Mesenchymal stem cell (in vitro differentiated cells and primary cell): ENCODE results near the gene MUCL3.
A peak's percentile ranks its signal among the peaks of the same experiment; 100 is the strongest.
"Not testable (repeated sequence)": the region's sequence is repeated elsewhere in the genome, so short reads cannot be mapped to it uniquely, and the experiment has no call there.

Source experiments
- DNase-seq: peaks from one replicate; pipeline ENCODE4 v3.0.0-alpha.2; 2013
- H2AFZ ChIP-seq: one replicate; pipeline ENCODE4 v1.6.1; 2013; ENCODE audit warnings: low read depth, mild to moderate bottlenecking, control low read depth, inconsistent platforms, low read length, moderate library complexity
- H2AK5ac ChIP-seq: 2 replicates; pipeline ENCODE4 v1.6.1; 2013; ENCODE audit warnings: low read length, moderate library complexity, mild to moderate bottlenecking, inconsistent platforms; ENCODE audit not compliant: severe bottlenecking
- H2BK120ac ChIP-seq: one replicate; pipeline ENCODE4 v1.6.1; 2013; ENCODE audit warnings: low read depth, mild to moderate bottlenecking, inconsistent platforms, low read length, moderate library complexity
- H2BK12ac ChIP-seq, 2 experiments: one replicate each; pipeline ENCODE4 v1.6.1; 2013; ENCODE audit warnings: inconsistent platforms in 2 of 2, low read length in 2 of 2, mild to moderate bottlenecking in 2 of 2, moderate library complexity in 2 of 2, control low read depth in 1 of 2
- H2BK15ac ChIP-seq: one replicate; pipeline ENCODE4 v1.6.1; 2013; ENCODE audit warnings: mild to moderate bottlenecking, low read depth, inconsistent platforms; ENCODE audit not compliant: poor library complexity, severe bottlenecking
- H2BK5ac ChIP-seq: 2 replicates; pipeline ENCODE4 v1.6.1; 2013; ENCODE audit warnings: low read depth, mild to moderate bottlenecking, low read length, control low read depth, inconsistent platforms; ENCODE audit not compliant: poor library complexity, severe bottlenecking
- H3K14ac ChIP-seq, 2 experiments: one replicate each; pipeline ENCODE4 v1.6.1; 2013; ENCODE audit warnings: inconsistent platforms in 2 of 2, low read length in 2 of 2, control low read depth in 1 of 2, mild to moderate bottlenecking in 1 of 2, moderate library complexity in 1 of 2
- H3K18ac ChIP-seq, 2 experiments: one replicate each; pipeline ENCODE4 v1.6.1; 2013; ENCODE audit warnings: inconsistent platforms in 2 of 2, low read length in 2 of 2, control low read depth in 1 of 2, low read depth in 1 of 2, mild to moderate bottlenecking in 1 of 2
- H3K23ac ChIP-seq, 2 experiments: one replicate each; pipeline ENCODE4 v1.6.1; 2013; ENCODE audit warnings: inconsistent platforms in 2 of 2, low read length in 2 of 2, mild to moderate bottlenecking in 2 of 2, moderate library complexity in 2 of 2, control low read depth in 1 of 2
- H3K27ac ChIP-seq: 2 replicates; pipeline ENCODE4 v1.5.1; 2013; ENCODE audit warnings: mild to moderate bottlenecking, moderate library complexity, low read length, control low read depth, inconsistent platforms; ENCODE audit not compliant: poor library complexity, severe bottlenecking
- H3K27me3 ChIP-seq, 2 experiments: 2 replicates each; pipeline versions ENCODE4 v1.6.1 to v1.7.0; 2013; ENCODE audit warnings: low read length in 2 of 2, mild to moderate bottlenecking in 2 of 2, moderate library complexity in 2 of 2, control low read depth in 1 of 2, inconsistent platforms in 1 of 2; ENCODE audit not compliant: control insufficient read depth in 1 of 2, insufficient read depth in 1 of 2
- H3K36me3 ChIP-seq, 2 experiments: 2 replicates each; pipeline versions ENCODE4 v1.6.1 to v1.7.0; 2013; ENCODE audit warnings: low read length in 2 of 2, control low read depth in 1 of 2, inconsistent platforms in 1 of 2, low read depth in 1 of 2, mild to moderate bottlenecking in 1 of 2; ENCODE audit not compliant: insufficient read depth in 2 of 2, control insufficient read depth in 1 of 2
- H3K4ac ChIP-seq, 2 experiments: one replicate each; pipeline ENCODE4 v1.6.1; 2013; ENCODE audit warnings: inconsistent platforms in 2 of 2, low read length in 2 of 2, mild to moderate bottlenecking in 2 of 2, moderate library complexity in 2 of 2, control low read depth in 1 of 2, low read depth in 1 of 2
- H3K4me1 ChIP-seq: 2 replicates; pipeline ENCODE4 v1.6.1; 2013; ENCODE audit warnings: low read depth, low read length, control low read depth; ENCODE audit not compliant: control insufficient read depth, insufficient read depth
- H3K4me2 ChIP-seq: 2 replicates; pipeline ENCODE4 v1.6.1; 2013; ENCODE audit warnings: low read length, mild to moderate bottlenecking, inconsistent platforms; ENCODE audit not compliant: poor library complexity, severe bottlenecking
- H3K4me3 ChIP-seq, 2 experiments: 2 replicates each; pipeline versions ENCODE4 v1.5.1 to v1.7.0; 2013; ENCODE audit warnings: low read length in 2 of 2, mild to moderate bottlenecking in 2 of 2, control low read depth in 1 of 2, low read depth in 1 of 2; ENCODE audit not compliant: insufficient read depth in 1 of 2
- H3K79me1 ChIP-seq: replicated peaks from 2 replicates; pipeline ENCODE4 v1.6.1; 2013; ENCODE audit warnings: mild to moderate bottlenecking, control low read depth, low read length, inconsistent platforms; ENCODE audit not compliant: poor library complexity, severe bottlenecking
- H3K9ac ChIP-seq: 2 replicates; pipeline ENCODE4 v1.7.0; 2013; ENCODE audit warnings: mild to moderate bottlenecking, low read length, moderate library complexity
- H3K9me3 ChIP-seq: 2 replicates; pipeline ENCODE4 v1.7.0; 2013; ENCODE audit warnings: mild to moderate bottlenecking, low read length; ENCODE audit not compliant: control insufficient read depth
- H4K8ac ChIP-seq: one replicate; pipeline ENCODE4 v1.6.1; 2013; ENCODE audit warnings: inconsistent platforms, mild to moderate bottlenecking, low read length, moderate library complexity
- H4K91ac ChIP-seq: one replicate; pipeline ENCODE4 v1.6.1; 2013; ENCODE audit warnings: mild to moderate bottlenecking, low read length, inconsistent platforms
- WGBS: methylation state at CpG from one replicate; pipeline ENCODE4 v1.1.7; 2013; ENCODE audit warnings: mixed read lengths; 5-methylcytosine and 5-hydroxymethylcytosine counted together

The MUCL3 gene

DNA sequence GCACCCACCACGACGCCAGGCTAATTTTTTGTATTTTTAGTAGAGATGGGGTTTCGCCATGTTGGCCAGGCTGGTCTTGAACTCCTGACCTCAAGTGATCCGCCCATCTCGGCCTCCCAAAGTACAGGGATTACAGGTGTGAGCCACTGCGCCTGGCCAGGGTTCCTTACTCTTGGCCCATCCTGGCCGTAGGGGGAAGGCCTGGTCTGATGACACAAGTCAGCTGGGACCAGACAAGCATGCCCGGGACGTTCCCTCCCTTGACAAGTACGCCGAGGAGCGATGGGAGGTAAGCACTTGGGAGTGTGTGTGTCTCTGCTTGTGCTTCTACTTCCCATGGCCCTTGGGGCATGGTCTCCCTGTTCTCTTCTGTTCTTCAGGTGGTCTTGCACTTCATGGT, 30.3 kb upstream of the MUCL3 start:
- not testable (repeated sequence) for H3K27me3 ChIP-seq, DNase-seq, H2BK5ac ChIP-seq, H3K4ac ChIP-seq, H3K23ac ChIP-seq, H3K18ac ChIP-seq, H2BK15ac ChIP-seq, H2AK5ac ChIP-seq, H2AFZ ChIP-seq, H3K4me2 ChIP-seq, H4K8ac ChIP-seq, H3K14ac ChIP-seq, H3K27ac ChIP-seq, H3K9me3 ChIP-seq, H3K4me3 ChIP-seq, H3K9ac ChIP-seq, H2BK120ac ChIP-seq, H4K91ac ChIP-seq, H2BK12ac ChIP-seq
- 97% methylated on average over 12 of the region's 12 CpGs for WGBS
- H3K4me1 ChIP-seq: peaks cover 22% of the 10 kb centered on the region
- H3K79me1 ChIP-seq: peaks cover 13% of the 10 kb centered on the region
- peaks cover 32 to 40% of the 10 kb centered on the region in 2 experiments for H3K36me3 ChIP-seq

DNA sequence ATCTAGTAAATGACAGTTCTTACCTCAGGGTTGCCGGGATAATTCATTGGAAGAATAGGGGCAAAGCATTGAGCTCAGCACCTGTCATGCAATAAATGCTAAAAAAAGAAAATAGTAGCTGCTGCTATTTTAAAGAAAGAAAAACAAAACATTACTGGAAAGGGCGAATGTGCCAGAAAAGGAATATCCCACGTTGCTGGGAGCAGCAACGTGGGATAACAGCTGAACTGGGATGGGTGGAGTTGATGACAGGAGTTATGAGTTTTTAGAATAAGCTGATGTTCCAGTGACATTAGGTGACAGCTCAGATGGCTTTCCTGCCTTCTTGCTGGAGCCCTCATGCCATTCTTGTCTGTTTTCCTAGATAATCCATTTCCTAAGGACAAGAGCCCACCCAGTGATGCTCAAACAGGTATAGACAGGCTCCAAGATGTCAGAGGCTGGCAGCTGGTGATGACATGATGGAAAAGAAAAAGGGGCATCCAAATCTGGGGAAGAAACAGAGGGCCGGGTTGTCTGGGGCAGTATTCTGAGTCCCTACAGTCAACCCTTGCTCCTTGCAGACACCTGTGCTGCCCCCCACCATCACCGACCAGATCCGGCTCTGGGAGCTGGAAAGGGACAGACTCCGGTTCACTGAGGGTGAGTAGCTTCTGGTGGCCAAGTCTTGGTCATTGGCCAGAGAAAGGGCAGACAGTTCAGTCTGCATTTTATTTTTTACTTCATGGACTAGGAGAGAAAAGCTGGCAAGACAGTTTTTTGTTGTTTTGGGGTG, 27.8 kb upstream of the MUCL3 start:
- no peak overlapping the region for H3K23ac ChIP-seq
- no peak overlapping the region for H2AK5ac ChIP-seq
- H2BK12ac ChIP-seq: no peak overlapping the region
- 92% methylated on average over 8 of the region's 8 CpGs for WGBS
- peaks cover 25% of the 10 kb centered on the region for H3K79me1 ChIP-seq
- no peak overlapping the region for H4K8ac ChIP-seq
- H3K4me1 ChIP-seq: peaks cover 23% of the 10 kb centered on the region
- no peaks in the 10 kb centered on the region for H3K27me3 ChIP-seq
- H2AFZ ChIP-seq: no peak overlapping the region
- H3K27ac ChIP-seq: no peak overlapping the region
- peaks cover 48 to 57% of the 10 kb centered on the region in 2 experiments for H3K36me3 ChIP-seq
- DNase-seq: no peak
- no peak overlapping the region for H3K4ac ChIP-seq
- no peak overlapping the region for H3K4me2 ChIP-seq
- H2BK5ac ChIP-seq: no peak overlapping the region
- peak overlapping the region; percentile 90 for H3K9ac ChIP-seq
- no peak overlapping the region for H3K14ac ChIP-seq
- no peak overlapping the region for H3K18ac ChIP-seq
- H3K9me3 ChIP-seq: no peaks in the 10 kb centered on the region
- no peak overlapping the region for H2BK15ac ChIP-seq
- no peak overlapping the region for H4K91ac ChIP-seq
- no peak overlapping the region for H3K4me3 ChIP-seq
- no peak overlapping the region for H2BK120ac ChIP-seq

DNA sequence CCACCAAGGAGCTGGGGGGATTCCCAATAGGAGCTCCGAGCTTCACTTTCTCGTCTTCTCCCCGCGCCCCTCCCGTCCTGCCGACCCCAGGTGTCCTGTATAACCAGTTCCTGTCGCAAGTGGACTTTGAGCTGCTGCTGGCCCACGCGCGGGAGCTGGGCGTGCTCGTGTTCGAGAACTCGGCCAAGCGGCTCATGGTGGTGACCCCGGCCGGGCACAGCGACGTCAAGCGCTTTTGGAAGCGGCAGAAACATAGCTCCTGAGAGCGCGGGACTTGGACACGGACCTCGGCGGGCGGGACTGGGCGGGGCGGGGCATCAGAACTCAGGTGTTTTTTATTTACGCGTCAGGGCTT, 27.1 kb upstream of the MUCL3 start:
- H2BK15ac ChIP-seq: peak overlapping the region; percentile 60
- peak overlapping the region; percentile 47 for H4K8ac ChIP-seq
- no peak for DNase-seq
- no peak overlapping the region for H2AK5ac ChIP-seq
- no peak overlapping the region for H3K23ac ChIP-seq
- H3K4ac ChIP-seq: peak overlapping the region in 1 of 2 experiments; percentile 12
- no peaks in the 10 kb centered on the region for H3K9me3 ChIP-seq
- WGBS: 33% methylated on average over 23 of the region's 31 CpGs
- H3K4me1 ChIP-seq: peaks cover 23% of the 10 kb centered on the region
- H3K9ac ChIP-seq: peak overlapping the region; percentile 90
- H3K18ac ChIP-seq: no peak overlapping the region
- no peak overlapping the region for H3K14ac ChIP-seq
- H3K27ac ChIP-seq: no peak overlapping the region
- H2AFZ ChIP-seq: peak overlapping the region; percentile 56
- H2BK12ac ChIP-seq: no peak overlapping the region
- H4K91ac ChIP-seq: peak overlapping the region; percentile 83
- H2BK5ac ChIP-seq: no peak overlapping the region
- peaks cover 26% of the 10 kb centered on the region for H3K79me1 ChIP-seq
- peak overlapping the region; percentile 21 for H2BK120ac ChIP-seq
- H3K27me3 ChIP-seq: no peaks in the 10 kb centered on the region
- peak overlapping the region; percentile 75 for H3K4me2 ChIP-seq
- peaks cover 49 to 63% of the 10 kb centered on the region in 2 experiments for H3K36me3 ChIP-seq
- peak overlapping the region; percentile 61 to 83 for H3K4me3 ChIP-seq

GRCh38 chr6:30914076-30914853, 26.5 kb upstream of the MUCL3 start, which contains the start of gene VARS2:
TSS of gene VARS2 (plus strand) at chr6:30914238. CDS start at chr6:30914837, 599 bp downstream.
- Histone ChIP-seq H3K4me1 (peaks cover 18% of the 10 kb centered on the region), H3K27ac (peak within 1 kb of the TSS; percentile 67), H3K4me3 (peak within 1 kb of the TSS; percentile 61 to 83), H3K4me2 (peak within 1 kb of the TSS; percentile 75), H3K27me3 (no peaks in the 10 kb centered on the region), H3K14ac (peak within 1 kb of the TSS in 1 of 2 experiments; percentile 1), H4K8ac (peak within 1 kb of the TSS; percentile 94), H3K36me3 (peaks cover 54 to 65% of the 10 kb centered on the region in 2 experiments), H2BK120ac (peak within 1 kb of the TSS; percentile 21), H3K4ac (peak within 1 kb of the TSS; percentile 60 to 88), H3K9me3 (no peaks in the 10 kb centered on the region), H2AK5ac (peak within 1 kb of the TSS; percentile 53), H2AFZ (peak within 1 kb of the TSS; percentile 91), H2BK12ac (peak within 1 kb of the TSS in 1 of 2 experiments; percentile 7), H3K9ac (peak within 1 kb of the TSS; percentile 90), H2BK15ac (peak within 1 kb of the TSS; percentile 98), H2BK5ac (no peak within 1 kb of the TSS), H3K23ac (no peak within 1 kb of the TSS), H4K91ac (peak within 1 kb of the TSS; percentile 83), H3K18ac (peak within 1 kb of the TSS; percentile 81 to 90), H3K79me1 (peaks cover 24% of the 10 kb centered on the region)
- DNase-seq: peak; percentile 87
- 3% methylated on average over 52 of the region's 52 CpGs for WGBS
